Sciatic nerve (tissue), 2 donors: Measurements from ENCODE around the gene KIF22. TPM values are rescaled to one million over a fixed set of nuclear protein-coding genes. Genes with fewer than 3 reads are reported as not detected.

Source experiments
- ATAC-seq: fragments of 200-7000 bp; cut with Tn5 transposase; one replicate; pipeline ENCODE4 v1.9.1; 2020; ENCODE audit warnings: mild to moderate bottlenecking, moderate library complexity
- DNase-seq: peaks from one replicate; pipeline ENCODE4 v3.0.0-alpha.2; 2020; ENCODE audit warnings: low spot score
- intact Hi-C: fragments of 100-400 bp; cut with DNase I; formaldehyde crosslinking; loops from one replicate; pipeline ENCODE4 v1.14.2; 2022
- total RNA-seq: library from RNA; stranded (reverse); fragmentation: NEBNext Ultra II Directional; extraction: Animal tissue kit (Norgen Biotek cat#: 25700); gene quantifications from one replicate; pipeline ENCODE4 v1.2.1, GENCODE V29; 2021
- donor health status: DM: no; HTN: no; CAD: no.
- donor health status: DM: no; HTN: no; CAD: no.

Gene KIF22
- total RNA-seq, 1 donor from 2014 or later: 16.9 TPM

DNA sequence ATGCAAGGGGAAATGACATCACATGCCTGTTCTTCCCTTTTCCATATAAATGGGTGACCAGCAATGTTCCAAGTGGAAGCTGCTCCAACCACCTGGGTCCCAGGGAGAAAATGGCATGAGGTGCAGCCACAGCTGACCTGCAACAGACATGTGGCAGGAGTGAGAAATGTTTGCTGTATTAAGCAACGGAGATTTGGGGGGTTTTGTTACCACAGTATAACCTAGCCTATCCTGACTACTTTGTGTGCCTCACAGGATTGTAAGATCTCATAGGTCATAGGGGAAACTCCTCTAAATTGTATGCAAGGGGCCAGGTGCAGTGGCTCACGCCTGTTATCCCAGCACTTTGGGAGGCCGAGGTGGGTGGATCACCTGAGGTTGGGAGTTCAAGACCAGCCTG, 60.4 kb downstream of the KIF22 start:
- ATAC-seq (no peak), DNase-seq (no peak)
- intact Hi-C loops: loop anchor here (10.0 kb wide), 2 partner anchors 54 to 154 kb away; partner anchors contain the start of gene ASPHD1

DNA sequence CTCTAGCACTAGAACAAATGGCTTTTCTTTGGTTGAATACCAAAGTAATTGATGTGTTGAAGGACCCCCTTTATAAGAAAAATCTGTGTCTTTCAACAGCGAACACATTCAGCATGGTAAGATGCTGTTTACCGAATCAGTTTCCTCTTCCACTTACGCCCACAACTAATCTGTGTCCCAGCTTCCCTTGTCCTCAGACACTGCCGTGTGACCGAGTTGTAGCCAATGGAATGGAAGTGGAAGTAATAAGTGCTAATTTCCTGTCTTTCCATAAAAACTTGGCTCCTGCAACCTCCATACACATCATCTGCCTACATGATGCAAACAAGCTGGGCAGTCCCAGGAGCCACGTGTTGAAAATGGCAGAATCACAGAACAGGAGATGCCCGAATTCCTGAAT, 62.1 kb downstream of the KIF22 start:
- DNase-seq: no peak
- ATAC-seq: no peak
- intact Hi-C loops: loop anchor here (10.0 kb wide), 2 partner anchors 52 to 152 kb away; partner anchors contain the start of gene ASPHD1

DNA sequence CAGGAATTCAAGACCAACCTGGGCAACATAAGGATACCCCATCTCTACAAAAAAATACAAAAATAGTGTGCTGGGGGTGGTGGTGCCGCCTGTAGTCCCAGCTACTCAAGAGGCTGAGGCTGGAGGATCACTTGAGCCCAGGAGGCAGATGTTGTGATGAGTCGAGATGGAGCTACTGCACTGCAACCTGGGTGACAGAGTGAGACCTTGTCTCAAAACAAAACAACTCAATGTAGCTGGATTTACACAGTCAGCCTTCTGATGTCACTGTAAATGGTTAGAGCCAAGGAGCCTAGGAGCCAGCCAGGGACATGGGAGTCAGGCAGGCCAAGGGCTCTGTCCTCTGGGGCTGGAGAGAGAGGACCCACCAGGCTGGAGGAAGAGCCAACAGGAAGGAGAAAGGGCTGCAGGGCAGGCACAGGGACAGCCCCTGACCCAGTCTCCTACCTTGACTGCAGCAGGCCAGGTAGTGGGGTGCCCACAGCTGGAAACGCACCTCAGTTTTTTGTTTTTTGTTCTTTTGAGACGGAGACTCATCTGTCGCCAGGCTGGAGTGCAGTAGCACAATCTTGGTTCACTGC, 64.1 kb downstream of the KIF22 start:
- intact Hi-C loops: loop anchor here (10.0 kb wide), 2 partner anchors 50 to 150 kb away; partner anchors contain the start of gene ASPHD1
- no peak for ATAC-seq

More for the DNA sequence above, 64.1 kb downstream of the KIF22 start:
- DNase-seq: no peak

Other genes starting within 250 kb of the KIF22 start
- 5.4 TPM for gene SPN, start 127.5 kb upstream of the KIF22 start, total RNA-seq
- 26.3 TPM for gene QPRT, start 111.6 kb upstream of the KIF22 start, total RNA-seq
- gene C16orf54, start 44.8 kb upstream of the KIF22 start, total RNA-seq: 2.2 TPM
- gene ZG16, start 12.5 kb upstream of the KIF22 start, total RNA-seq: not detected
- gene MAZ, start 15.8 kb downstream of the KIF22 start, total RNA-seq: 123 TPM
- gene PRRT2, start 21.4 kb downstream of the KIF22 start, total RNA-seq: 26.3 TPM
- gene PAGR1, start 25.4 kb downstream of the KIF22 start, total RNA-seq: 29.7 TPM
- 123 TPM for gene MVP, start 29.7 kb downstream of the KIF22 start, total RNA-seq
- gene CDIPT, start 72.5 kb downstream of the KIF22 start, total RNA-seq: 58.4 TPM
- 3.1 TPM for gene SEZ6L2, start 108.8 kb downstream of the KIF22 start, total RNA-seq
- 5.0 TPM for gene ASPHD1, start 109.7 kb downstream of the KIF22 start, total RNA-seq
- gene KCTD13, start 135.5 kb downstream of the KIF22 start, total RNA-seq: 30.4 TPM
- 82.4 TPM for gene TMEM219, start 171.3 kb downstream of the KIF22 start, total RNA-seq
- gene TAOK2, start 183.1 kb downstream of the KIF22 start, total RNA-seq: 51.8 TPM
- gene HIRIP3, start 204.9 kb downstream of the KIF22 start, total RNA-seq: 11.1 TPM
- 59.2 TPM for gene INO80E, start 205.5 kb downstream of the KIF22 start, total RNA-seq
- 0.67 TPM for gene DOC2A, start 220.3 kb downstream of the KIF22 start, total RNA-seq
- gene C16orf92, start 232.4 kb downstream of the KIF22 start, total RNA-seq: not detected
- not detected for gene TLCD3B, start 240.5 kb downstream of the KIF22 start, total RNA-seq